Measurements from ENCODE around the gene LDB1. TPM values are rescaled to one million over a fixed set of nuclear protein-coding genes. Genes with fewer than 3 reads are reported as not detected.

Gene LDB1
- total and polyA plus RNA-seq, 5 donors: 45.5 to 90.9 (median 64.1) TPM

GRCh38 chr10:102069071-102069470 is 51.1 kb downstream of the LDB1 start:
- Histone ChIP-seq H3K4me1 (ENCODE audit: control insufficient read depth, insufficient read depth, low read length) (peaks cover 12% of the 10 kb centered on the region), H3K27me3 (ENCODE audit: control insufficient read depth, insufficient read depth) (no peaks in the 10 kb centered on the region), H3K4me3 (ENCODE audit: low read length) (no peak overlapping the region), H3K27ac (ENCODE audit: low read length) (no peak overlapping the region), H3K9me3 (ENCODE audit: control insufficient read depth, low read length) (no peaks in the 10 kb centered on the region)
- DNase-seq (no peak), ATAC-seq (no peak)
- intact Hi-C loops (cut with DNase I): no loop called here

DNA sequence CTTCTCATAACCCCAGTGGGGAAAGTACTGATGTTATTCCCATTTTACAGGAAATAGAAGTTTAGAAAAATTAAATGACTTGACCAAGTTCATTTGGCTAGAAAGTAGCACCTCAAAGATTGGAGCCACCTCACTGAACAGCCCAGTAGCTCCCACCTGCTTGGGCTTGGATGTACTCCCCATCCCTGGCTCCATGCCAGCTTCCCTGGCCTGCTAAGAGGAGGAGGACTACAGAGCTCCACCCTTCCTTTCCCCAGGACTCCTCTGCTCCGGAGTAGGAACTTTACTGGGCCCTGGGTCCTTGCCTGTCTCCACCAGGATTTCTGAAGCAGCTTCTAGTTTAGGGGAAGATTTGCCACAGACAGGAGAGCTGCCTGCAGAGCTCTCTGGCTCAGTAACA is 52.0 kb downstream of the LDB1 start:
- Histone ChIP-seq H3K9me3 (ENCODE audit: control insufficient read depth, low read length) (no peaks in the 10 kb centered on the region), H3K27me3 (ENCODE audit: control insufficient read depth, insufficient read depth) (no peaks in the 10 kb centered on the region), H3K4me3 (ENCODE audit: low read length) (no peak overlapping the region), H3K27ac (ENCODE audit: low read length) (no peak overlapping the region), H3K4me1 (ENCODE audit: control insufficient read depth, insufficient read depth, low read length) (peaks cover 12% of the 10 kb centered on the region)
- WGBS: 28% methylated on average over 1 of the region's 1 CpG
- intact Hi-C loops (cut with DNase I): no loop called here
- DNase-seq: peak in 2 of 3 donors; percentile 57 to 70
- ATAC-seq: no peak

- H3K4me1 ChIP-seq (ENCODE audit: control insufficient read depth, insufficient read depth, low read length): peaks cover 12% of the 10 kb centered on the region
- ATAC-seq: no peak
- no peaks in the 10 kb centered on the region for H3K27me3 ChIP-seq (ENCODE audit: control insufficient read depth, insufficient read depth)
- WGBS: 87% methylated on average over 18 of the region's 18 CpGs
- no peak overlapping the region for H3K27ac ChIP-seq (ENCODE audit: low read length)
- intact Hi-C loops (cut with DNase I): no loop called here
- H3K9me3 ChIP-seq (ENCODE audit: control insufficient read depth, low read length): no peaks in the 10 kb centered on the region
- H3K4me3 ChIP-seq (ENCODE audit: low read length): no peak overlapping the region
- no peak for DNase-seq
Observed at GRCh38 chr10:102067091-102067916, 52.9 kb downstream of the LDB1 start.

GRCh38 chr10:102066399-102067088 is 53.6 kb downstream of the LDB1 start:
- ATAC-seq: no peak
- H3K4me3 ChIP-seq (ENCODE audit: low read length): no peak overlapping the region
- intact Hi-C loops (cut with DNase I): no loop called here
- H3K27ac ChIP-seq (ENCODE audit: low read length): no peak overlapping the region
- 84% methylated on average over 16 of the region's 16 CpGs for WGBS
- DNase-seq: no peak
- no peaks in the 10 kb centered on the region for H3K9me3 ChIP-seq (ENCODE audit: control insufficient read depth, low read length)
- peaks cover 12% of the 10 kb centered on the region for H3K4me1 ChIP-seq (ENCODE audit: control insufficient read depth, insufficient read depth, low read length)
- no peaks in the 10 kb centered on the region for H3K27me3 ChIP-seq (ENCODE audit: control insufficient read depth, insufficient read depth)

DNA sequence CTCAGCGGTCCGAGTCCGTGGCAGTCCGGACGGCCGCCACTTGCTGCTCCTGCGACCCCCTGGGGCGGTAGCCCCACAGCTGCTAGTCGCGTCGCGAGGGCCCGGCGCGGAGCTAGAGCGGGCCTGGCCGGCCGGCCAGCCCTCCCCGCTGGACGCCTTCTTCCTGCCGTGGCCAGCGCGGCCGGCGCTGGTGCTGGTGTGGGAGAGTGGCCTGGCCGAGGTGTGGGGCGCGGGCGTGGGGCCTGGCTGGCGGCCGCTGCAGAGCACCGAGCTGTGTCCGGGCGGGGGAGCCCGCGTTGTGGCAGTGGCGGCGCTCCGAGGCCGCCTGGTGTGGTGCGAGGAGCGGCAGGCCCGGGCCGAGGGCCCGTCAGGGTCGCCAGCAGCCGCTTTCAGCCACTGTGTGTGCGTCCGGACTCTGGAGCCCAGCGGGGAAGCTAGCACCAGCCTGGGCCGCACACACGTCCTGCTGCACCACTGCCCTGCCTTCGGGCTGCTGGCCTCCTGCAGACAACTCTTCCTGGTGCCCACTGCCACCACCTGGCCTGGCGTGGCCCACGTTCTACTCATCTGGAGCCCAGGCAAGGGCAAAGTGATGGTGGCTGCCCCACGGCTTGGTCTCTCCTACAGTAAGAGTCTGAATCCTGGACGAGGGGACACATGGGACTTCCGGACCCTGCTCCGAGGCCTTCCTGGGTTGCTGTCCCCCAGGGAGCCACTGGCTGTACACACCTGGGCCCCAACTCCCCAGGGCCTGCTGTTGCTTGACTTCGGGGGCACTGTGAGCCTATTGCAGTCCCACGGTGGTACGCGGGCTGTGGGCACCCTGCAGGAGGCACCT is 54.4 kb downstream of the LDB1 start:
- peak; percentile 46 to 63 for ATAC-seq
- no peaks in the 10 kb centered on the region for H3K27me3 ChIP-seq (ENCODE audit: control insufficient read depth, insufficient read depth)
- 8% methylated on average over 63 of the region's 63 CpGs for WGBS
- H3K9me3 ChIP-seq (ENCODE audit: control insufficient read depth, low read length): no peaks in the 10 kb centered on the region
- H3K4me1 ChIP-seq (ENCODE audit: control insufficient read depth, insufficient read depth, low read length): peaks cover 12% of the 10 kb centered on the region
- H3K4me3 ChIP-seq (ENCODE audit: low read length): peak overlapping the region; percentile 84
- H3K27ac ChIP-seq (ENCODE audit: low read length): peak overlapping the region; percentile 88
- intact Hi-C loops (cut with DNase I): no loop called here
- DNase-seq: peak; percentile 46 to 81 (median 78)

GRCh38 chr10:102064868-102065560 is 55.2 kb downstream of the LDB1 start, which contains the start of gene HPS6:
HPS6 (plus strand) TSS chr10:102065349; CDS start chr10:102065475, 126 bp downstream.
- H3K4me3 ChIP-seq (ENCODE audit: low read length): peak within 1 kb of the TSS; percentile 84
- H3K27ac ChIP-seq (ENCODE audit: low read length): peak within 1 kb of the TSS; percentile 88
- WGBS: 1% methylated on average over 61 of the region's 61 CpGs
- ATAC-seq (peak; percentile 98), DNase-seq (peak; percentile 95 to 98 (median 97))
- H3K27me3 ChIP-seq (ENCODE audit: control insufficient read depth, insufficient read depth): no peaks in the 10 kb centered on the region
- intact Hi-C loops (cut with DNase I): no loop called here
- no peaks in the 10 kb centered on the region for H3K9me3 ChIP-seq (ENCODE audit: control insufficient read depth, low read length)
- peaks cover 12% of the 10 kb centered on the region for H3K4me1 ChIP-seq (ENCODE audit: control insufficient read depth, insufficient read depth, low read length)

GRCh38 chr10:102064503-102064867 is 55.7 kb downstream of the LDB1 start:
- Histone ChIP-seq H3K27ac (ENCODE audit: low read length) (peak overlapping the region; percentile 46), H3K4me3 (ENCODE audit: low read length) (no peak overlapping the region), H3K9me3 (ENCODE audit: control insufficient read depth, low read length) (no peaks in the 10 kb centered on the region), H3K27me3 (ENCODE audit: control insufficient read depth, insufficient read depth) (no peaks in the 10 kb centered on the region), H3K4me1 (ENCODE audit: control insufficient read depth, insufficient read depth, low read length) (peaks cover 12% of the 10 kb centered on the region)
- intact Hi-C loops (cut with DNase I): no loop called here
- no peak for ATAC-seq
- 51% methylated on average over 2 of the region's 2 CpGs for WGBS
- no peak for DNase-seq

DNA sequence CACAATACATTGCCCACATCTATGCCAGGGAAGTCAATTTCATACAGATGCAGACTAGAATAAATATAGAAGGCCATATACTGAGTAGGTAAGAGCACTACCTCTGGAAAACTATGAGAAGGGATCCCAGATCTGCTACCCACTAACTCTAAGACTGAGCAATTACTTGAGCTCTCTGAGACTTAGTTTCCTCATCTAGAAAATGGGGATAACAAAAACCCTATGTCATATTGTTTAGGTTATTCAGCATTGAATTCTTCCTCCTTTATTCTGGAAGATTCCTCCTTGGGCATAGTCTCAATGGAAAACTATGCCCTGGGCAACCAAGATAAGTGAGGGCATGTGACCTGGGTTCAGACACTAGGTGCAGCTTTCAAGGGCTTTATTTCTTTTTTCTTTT is 60.2 kb downstream of the LDB1 start:
- intact Hi-C loops (cut with DNase I): no loop called here
- no peak for DNase-seq
- ATAC-seq: no peak

More for the DNA sequence above, 60.2 kb downstream of the LDB1 start:
- Histone ChIP-seq H3K27ac (ENCODE audit: low read length) (no peak overlapping the region), H3K27me3 (ENCODE audit: control insufficient read depth, insufficient read depth) (no peaks in the 10 kb centered on the region), H3K9me3 (ENCODE audit: control insufficient read depth, low read length) (no peaks in the 10 kb centered on the region), H3K4me1 (ENCODE audit: control insufficient read depth, insufficient read depth, low read length) (no peaks in the 10 kb centered on the region), H3K4me3 (ENCODE audit: low read length) (no peak overlapping the region)
